Type B pancreatic cell (in vitro differentiated cells): ENCODE results near the gene GATA3. TPM values are rescaled to one million over a fixed set of nuclear protein-coding genes. Genes with fewer than 3 reads are reported as not detected.
A peak's percentile ranks its signal among the peaks of the same experiment; 100 is the strongest.
"Not testable (repeated sequence)": the region's sequence is repeated elsewhere in the genome, so short reads cannot be mapped to it uniquely, and the experiment has no call there.

ENCODE experiments used
- DNase-seq: peaks from one replicate; pipeline ENCODE4 v3.0.0; 2021; ENCODE audit warnings: mixed read lengths; ENCODE audit not compliant: unreplicated experiment; ENCODE audit errors: extremely low spot score
- H3K27ac Mint-ChIP-seq: 2 replicates; pipeline ENCODE4 v1.8.0; 2021; ENCODE audit warnings: mild to moderate bottlenecking, mixed read lengths
- H3K27me3 Mint-ChIP-seq: 2 replicates; pipeline ENCODE4 v1.8.0; 2021; ENCODE audit warnings: mixed read lengths
- H3K36me3 Mint-ChIP-seq: 2 replicates; pipeline ENCODE4 v1.8.0; 2021; ENCODE audit warnings: mixed read lengths
- H3K4me1 Mint-ChIP-seq: one replicate; pipeline ENCODE4 v1.8.0; 2021; ENCODE audit warnings: mixed read lengths; ENCODE audit not compliant: unreplicated experiment
- H3K4me3 Mint-ChIP-seq: 2 replicates; pipeline ENCODE4 v1.8.0; 2021; ENCODE audit warnings: mild to moderate bottlenecking, mixed read lengths
- H3K9me3 Mint-ChIP-seq: 2 replicates; pipeline ENCODE4 v1.8.0; 2021; ENCODE audit warnings: mixed read lengths
- total RNA-seq: library from RNA; stranded (reverse); gene quantifications from 2 replicates; pipeline ENCODE4 v1.2.1, GENCODE V29; 2021; ENCODE audit warnings: low replicate concordance
- TF ChIP-seq, protein P1 (sequence below): fragments of 200-600 bp; sonication (generic); conservative IDR thresholded peaks from 2 replicates; pipeline ENCODE4 v1.5.0; 2021; ENCODE audit warnings: antibody characterized with exemption, mild to moderate bottlenecking

The GATA3 gene
- total RNA-seq, 1 donor from 2014 or later = 18.5 TPM

DNA sequence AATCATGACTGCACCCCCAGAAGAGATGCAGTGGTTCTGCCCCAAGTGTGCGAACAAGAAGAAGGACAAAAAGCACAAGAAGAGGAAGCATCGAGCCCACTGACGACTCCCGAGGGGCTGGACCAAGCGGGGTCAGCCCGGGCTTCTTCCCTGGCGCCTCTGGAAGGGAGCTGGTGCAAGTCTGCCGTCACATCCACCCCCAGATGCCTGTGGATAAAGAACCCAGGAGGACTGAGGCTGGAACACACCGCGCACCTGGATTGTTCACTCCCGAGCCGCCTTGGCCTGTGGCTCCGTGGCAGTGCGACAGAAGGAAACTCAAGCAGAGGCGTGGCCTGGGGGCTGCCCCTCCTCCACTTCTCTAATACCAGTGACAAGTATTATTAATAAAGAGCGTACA is 39.8 kb upstream of the GATA3 start:
- Mint-ChIP-seq H3K4me3 (no peak overlapping the region), H3K27ac (no peak overlapping the region), H3K9me3 (no peaks in the 10 kb centered on the region), H3K36me3 (peaks cover 22% of the 10 kb centered on the region), H3K4me1 (peaks cover 6% of the 10 kb centered on the region), H3K27me3 (no peaks in the 10 kb centered on the region)
- TF ChIP-seq, protein P1, sequence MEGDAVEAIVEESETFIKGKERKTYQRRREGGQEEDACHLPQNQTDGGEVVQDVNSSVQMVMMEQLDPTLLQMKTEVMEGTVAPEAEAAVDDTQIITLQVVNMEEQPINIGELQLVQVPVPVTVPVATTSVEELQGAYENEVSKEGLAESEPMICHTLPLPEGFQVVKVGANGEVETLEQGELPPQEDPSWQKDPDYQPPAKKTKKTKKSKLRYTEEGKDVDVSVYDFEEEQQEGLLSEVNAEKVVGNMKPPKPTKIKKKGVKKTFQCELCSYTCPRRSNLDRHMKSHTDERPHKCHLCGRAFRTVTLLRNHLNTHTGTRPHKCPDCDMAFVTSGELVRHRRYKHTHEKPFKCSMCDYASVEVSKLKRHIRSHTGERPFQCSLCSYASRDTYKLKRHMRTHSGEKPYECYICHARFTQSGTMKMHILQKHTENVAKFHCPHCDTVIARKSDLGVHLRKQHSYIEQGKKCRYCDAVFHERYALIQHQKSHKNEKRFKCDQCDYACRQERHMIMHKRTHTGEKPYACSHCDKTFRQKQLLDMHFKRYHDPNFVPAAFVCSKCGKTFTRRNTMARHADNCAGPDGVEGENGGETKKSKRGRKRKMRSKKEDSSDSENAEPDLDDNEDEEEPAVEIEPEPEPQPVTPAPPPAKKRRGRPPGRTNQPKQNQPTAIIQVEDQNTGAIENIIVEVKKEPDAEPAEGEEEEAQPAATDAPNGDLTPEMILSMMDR = no peak
- DNase-seq = no peak

DNA sequence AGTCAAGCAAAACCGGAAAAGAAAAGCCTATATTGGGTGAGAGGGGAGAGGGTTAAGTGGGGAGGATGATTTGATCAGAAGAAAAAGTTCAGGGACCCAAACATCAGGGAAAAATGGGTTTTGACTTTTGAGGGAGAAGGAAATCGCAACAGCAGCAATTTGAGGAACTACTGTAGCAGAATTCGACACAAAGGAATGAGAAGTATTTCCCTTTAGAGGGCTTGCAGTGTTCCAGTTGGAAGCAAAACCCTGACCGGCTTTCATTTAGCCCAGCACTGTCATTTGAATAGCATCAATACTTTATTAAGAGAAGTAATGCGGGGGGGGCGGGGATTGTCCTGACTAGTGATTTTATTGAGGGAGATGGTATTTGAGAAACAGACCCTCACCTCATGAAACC is 37.2 kb upstream of the GATA3 start:
- H3K4me3 Mint-ChIP-seq = no peak overlapping the region

DNA sequence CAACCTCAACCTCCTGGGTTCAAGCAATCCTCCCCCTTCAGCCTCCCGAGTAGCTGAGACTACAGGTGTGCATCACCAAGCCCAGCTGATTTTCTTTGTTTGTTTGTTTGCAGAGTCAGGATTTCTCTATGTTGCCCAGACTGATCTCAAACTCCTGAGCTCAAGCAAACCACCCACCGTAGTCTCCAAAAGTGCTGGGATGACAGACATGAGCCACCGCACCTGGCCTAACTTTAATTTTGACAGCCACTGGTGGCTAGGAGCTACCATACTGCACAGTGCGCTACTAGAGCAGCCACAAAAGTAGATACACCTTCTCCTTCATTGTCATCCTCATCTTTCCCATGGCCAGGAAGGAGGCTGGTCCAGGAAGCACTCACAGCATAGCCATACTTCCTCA is 31.2 kb upstream of the GATA3 start:
- H3K36me3 Mint-ChIP-seq = no peaks in the 10 kb centered on the region
- no peaks in the 10 kb centered on the region for H3K4me1 Mint-ChIP-seq
- TF ChIP-seq, protein P1 = no peak
- no peak overlapping the region for H3K27ac Mint-ChIP-seq
- peaks cover 34% of the 10 kb centered on the region for H3K27me3 Mint-ChIP-seq
- H3K9me3 Mint-ChIP-seq = no peaks in the 10 kb centered on the region
- DNase-seq = no peak
- H3K4me3 Mint-ChIP-seq = no peak overlapping the region

More for the DNA sequence above, 37.2 kb upstream of the GATA3 start:
- Mint-ChIP-seq H3K4me1 (peaks cover 6% of the 10 kb centered on the region), H3K27ac (no peak overlapping the region), H3K9me3 (no peaks in the 10 kb centered on the region), H3K27me3 (peaks cover 8% of the 10 kb centered on the region), H3K36me3 (peaks cover 17% of the 10 kb centered on the region)
- TF ChIP-seq, protein P1 = no peak
- DNase-seq = no peak

DNA sequence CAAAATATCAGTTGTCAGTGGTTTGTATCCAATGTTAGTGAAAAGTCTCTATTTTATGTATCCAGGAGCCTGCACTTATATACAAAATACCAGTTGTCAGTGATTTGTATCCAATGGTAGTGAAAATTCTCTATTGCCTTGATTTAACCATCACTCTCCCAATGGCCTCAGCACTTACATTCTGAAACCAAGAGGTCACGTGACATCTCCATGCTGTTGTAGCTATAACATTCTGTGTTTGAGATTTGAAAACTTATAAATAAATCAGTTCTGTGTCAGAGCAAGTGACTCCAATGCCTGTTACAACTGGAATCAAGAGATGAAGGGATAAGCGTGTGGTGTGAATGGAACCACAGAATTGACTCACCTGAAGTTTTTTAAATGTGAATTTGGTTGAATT is 30.6 kb upstream of the GATA3 start:
- Mint-ChIP-seq H3K27me3 (peaks cover 34% of the 10 kb centered on the region), H3K27ac (no peak overlapping the region), H3K36me3 (no peaks in the 10 kb centered on the region), H3K4me1 (no peaks in the 10 kb centered on the region), H3K4me3 (no peak overlapping the region), H3K9me3 (no peaks in the 10 kb centered on the region)
- TF ChIP-seq, protein P1 = no peak
- DNase-seq = no peak

DNA sequence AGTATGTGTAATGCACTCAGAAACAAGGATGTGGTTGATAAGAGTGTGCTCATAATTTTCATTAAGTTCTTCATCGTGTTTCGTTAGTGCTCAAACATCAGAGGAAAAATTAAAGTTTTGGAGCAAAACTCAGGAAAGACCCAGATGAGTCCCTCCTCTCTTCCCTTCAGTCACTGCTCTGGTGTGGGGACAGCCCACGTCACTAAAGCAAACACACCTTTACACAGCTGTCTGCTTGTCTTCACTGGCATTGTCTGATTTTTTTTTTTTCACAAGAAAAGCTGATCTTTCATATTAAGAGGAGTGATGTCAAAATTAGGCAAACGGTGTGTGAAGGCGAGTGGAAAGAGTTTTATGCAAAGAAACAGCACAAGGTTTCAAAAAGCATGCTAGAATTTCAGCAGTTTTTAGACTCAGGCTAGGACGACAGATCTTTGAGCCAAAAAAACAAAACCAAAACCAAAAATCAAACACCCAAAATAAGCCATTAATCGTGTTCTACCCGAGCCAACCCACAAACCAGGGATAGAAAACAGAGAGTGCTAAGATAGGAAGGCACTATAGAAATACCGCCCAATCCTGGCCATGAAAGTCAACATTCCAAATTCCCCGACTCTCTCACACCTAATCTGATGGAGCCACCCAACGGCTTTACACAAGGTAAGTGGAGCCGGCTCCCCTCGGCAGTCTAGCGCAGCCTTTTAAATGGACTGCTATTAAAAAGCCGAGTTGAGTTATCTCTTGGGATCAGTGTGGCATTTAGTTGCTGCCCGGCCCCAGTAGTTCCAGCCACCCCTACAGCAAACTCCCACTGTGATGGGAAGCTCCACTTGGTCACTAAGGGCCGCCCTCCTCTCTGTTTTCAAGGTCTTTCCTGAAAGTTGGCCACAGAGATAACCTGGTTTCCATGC is 27.9 kb upstream of the GATA3 start:
- DNase-seq = peak; percentile 39
- Mint-ChIP-seq H3K27ac (no peak overlapping the region), H3K27me3 (peaks cover 47% of the 10 kb centered on the region)

DNA sequence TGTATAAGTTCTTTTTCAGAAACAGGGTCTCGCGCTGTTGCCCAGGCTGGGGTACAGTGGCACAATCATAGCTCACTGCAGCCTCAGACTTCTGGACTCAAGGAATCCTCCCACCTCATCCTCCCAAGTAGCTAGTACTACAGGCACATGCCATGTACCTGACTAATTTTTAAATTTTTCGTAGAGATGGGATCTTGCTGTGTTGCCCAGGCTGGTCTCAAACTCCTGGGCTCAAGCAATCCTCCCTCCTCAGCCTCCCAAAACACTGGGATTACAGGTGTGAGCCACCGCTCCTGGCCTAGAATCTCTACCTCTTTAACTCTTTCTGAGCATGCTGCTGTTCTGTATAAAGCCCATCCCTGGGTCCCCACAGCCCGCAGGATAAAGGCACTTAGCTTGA is 23.3 kb upstream of the GATA3 start:
- H3K9me3 Mint-ChIP-seq, H3K36me3 Mint-ChIP-seq, H3K27ac Mint-ChIP-seq, H3K4me1 Mint-ChIP-seq, DNase-seq, H3K4me3 Mint-ChIP-seq: not testable (repeated sequence)
- peaks cover 69% of the 10 kb centered on the region for H3K27me3 Mint-ChIP-seq

More for the DNA sequence above, 27.9 kb upstream of the GATA3 start:
- no peaks in the 10 kb centered on the region for H3K36me3 Mint-ChIP-seq
- H3K4me3 Mint-ChIP-seq = no peak overlapping the region
- peaks cover 2% of the 10 kb centered on the region for H3K9me3 Mint-ChIP-seq
- no peaks in the 10 kb centered on the region for H3K4me1 Mint-ChIP-seq
- TF ChIP-seq, protein P1 = no peak
